Measurements from ENCODE around the gene DOCK3.

- TF ChIP-seq CTCF (IDR thresholded peaks at IDR 0.05; ENCODE audit: low read depth, low read length, missing input control) (no peak), GABPA (IDR thresholded peaks at IDR 0.05 in 1 of 2, conservative IDR thresholded peaks at IDR 0.05 in 1 of 2) (no peak), SP1 (IDR thresholded peaks at IDR 0.05) (no peak), EGR1 (IDR thresholded peaks at IDR 0.05; ENCODE audit: low read depth in 2 of 2) (no peak), RXRA (IDR thresholded peaks at IDR 0.05) (no peak), JUND (IDR thresholded peaks at IDR 0.05) (no peak), REST (IDR thresholded peaks at IDR 0.05) (no peak)
Measured at GRCh38 chr3:51350751-51351150, 676.0 kb downstream of the DOCK3 start.

All from liver (tissue), 3 donors.